Kidney (tissue), 14 donors: ENCODE results near the gene FBXL16. TPM values are rescaled to one million over a fixed set of nuclear protein-coding genes. Genes with fewer than 3 reads are reported as not detected.

Source experiments
- DNase-seq, 5 donors: peaks; one replicate each; pipeline ENCODE4 v3.0.0-alpha.2; 2013 to 2020
- FAIRE-seq: peaks from 2 replicates; lab custom pipeline; 2012; peaks lifted over from hg19 to GRCh38; lab: Jason Lieb, UNC
- H3K27ac ChIP-seq, 2 donors: one replicate each; pipeline ENCODE4 v1.7.0; 2013; ENCODE audit warnings: low read depth in 2 of 2, low read length in 2 of 2, inconsistent platforms in 1 of 2
- H3K27me3 ChIP-seq: one replicate; pipeline ENCODE4 v1.7.1; 2013; ENCODE audit warnings: low read length, inconsistent platforms; ENCODE audit not compliant: control insufficient read depth, insufficient read depth
- H3K36me3 ChIP-seq, 3 donors: one replicate each; pipeline versions ENCODE4 v1.7.0 to v1.7.1; 2013; ENCODE audit warnings: low read length in 3 of 3, control low read depth in 1 of 3, inconsistent platforms in 1 of 3; ENCODE audit not compliant: insufficient read depth in 3 of 3, control insufficient read depth in 2 of 3
- H3K4me1 ChIP-seq, 3 donors: one replicate each; pipeline versions ENCODE4 v1.7.0 to v1.7.1; 2013; ENCODE audit warnings: low read length in 3 of 3, inconsistent platforms in 1 of 3, low read depth in 1 of 3; ENCODE audit not compliant: control insufficient read depth in 2 of 3, insufficient read depth in 2 of 3
- H3K4me3 ChIP-seq, 3 donors: one replicate each; pipeline versions ENCODE4 v1.7.0 to v1.8.1; 2013; ENCODE audit warnings: low read length in 3 of 3, control low read depth in 1 of 3, inconsistent platforms in 1 of 3
- H3K9ac ChIP-seq, 3 donors: one replicate each; pipeline versions ENCODE4 v1.7.0 to v1.7.1; 2013; ENCODE audit warnings: low read length in 3 of 3, control low read depth in 1 of 3, inconsistent platforms in 1 of 3
- H3K9me3 ChIP-seq, 3 donors: one replicate each; pipeline versions ENCODE4 v1.7.0 to v1.7.1; 2013; ENCODE audit warnings: low read length in 3 of 3, control low read depth in 1 of 3, inconsistent platforms in 1 of 3; ENCODE audit not compliant: control insufficient read depth in 2 of 3, insufficient read depth in 1 of 3
- CTCF ChIP-seq: IDR thresholded peaks from 3 replicates; pipeline ENCODE4 v1.5.1; 2012; ENCODE audit warnings: mild to moderate bottlenecking, moderate library complexity, borderline replicate concordance; ENCODE audit not compliant: insufficient read depth; ENCODE audit errors: extremely low read depth
- intact Hi-C: fragments of 100-400 bp; cut with DNase I; formaldehyde crosslinking; loops from one replicate; pipeline ENCODE4 v1.11.1; 2022
- polyA plus RNA-seq: library from polyadenylated mRNA; stranded (reverse); fragments of 350-450 nt; fragmentation: Illumina TruSeq; extraction: RNeasy Lipid Tissue Mini Kit (QIAGEN cat#74804); gene quantifications from one replicate; pipeline ENCODE4 v1.2.3, GENCODE V29; 2014; ENCODE audit warnings: low read depth, low replicate concordance; ENCODE audit not compliant: insufficient read depth
- total RNA-seq: library from RNA; stranded (reverse); fragmentation: NEBNext Ultra II Directional; extraction: Animal tissue kit (Norgen Biotek cat#: 25700); gene quantifications from one replicate; pipeline ENCODE4 v1.2.1, GENCODE V29; 2021
- donor health status: control.
- donor health status: control.
- donor health status: control.
- donor health status: control.
- donor health status: control.
- donor health status: DM: yes; HTN: yes; CAD: no.
- donor health status: Normal renal cell carcinoma (clear cell type).

The FBXL16 gene
- total and polyA plus RNA-seq, 2 donors from 2014 or later = 12.0 to 44.9 TPM

DNA sequence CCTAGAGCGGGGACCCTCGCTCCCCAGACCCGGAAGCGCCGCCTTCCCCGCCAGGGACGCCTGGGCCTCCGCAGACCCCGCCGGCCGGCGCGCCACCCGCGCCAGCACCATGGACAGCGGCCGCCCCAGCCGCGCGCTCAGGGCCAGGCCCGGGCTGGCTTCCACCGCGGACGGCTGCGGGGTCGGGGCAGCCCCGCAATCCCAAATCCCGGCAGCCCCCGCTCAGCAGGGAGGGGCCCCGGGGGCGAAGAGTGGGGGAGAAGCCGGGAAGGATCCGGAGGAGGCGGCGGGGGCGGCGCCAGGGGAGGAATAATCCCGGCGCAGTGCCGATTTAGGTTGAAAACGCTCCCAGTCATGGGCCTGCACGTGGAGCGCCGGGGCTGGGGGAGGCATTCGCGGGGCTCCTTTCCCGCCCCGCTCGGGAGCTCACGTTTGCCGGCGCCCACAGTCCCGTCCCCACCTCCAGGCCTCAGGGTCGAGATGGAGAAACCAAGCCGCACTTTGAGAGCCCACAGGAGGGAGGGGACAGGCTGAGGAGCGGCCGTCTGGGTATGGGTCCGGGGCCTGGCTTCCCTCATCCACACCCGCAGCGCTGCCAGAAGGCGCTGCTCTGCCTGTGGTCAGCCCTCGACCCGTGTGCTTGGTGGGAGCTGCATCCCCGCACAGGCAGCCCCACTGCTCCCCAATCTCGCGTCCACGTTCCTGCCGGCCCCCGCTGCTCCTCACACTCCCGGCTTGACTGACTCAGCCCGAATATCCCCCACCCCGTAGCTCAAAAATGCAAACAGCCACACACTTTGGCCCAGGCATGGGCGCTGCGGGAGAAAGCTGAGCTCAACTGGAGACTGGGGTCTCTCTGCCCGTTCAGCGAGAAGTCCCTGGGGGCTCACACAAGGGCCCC, 4.7 kb downstream of the FBXL16 start:
- Histone ChIP-seq H3K4me3 (no peak overlapping the region), H3K4me1 (no peaks in the 10 kb centered on the region), H3K27ac (no peak overlapping the region), H3K9ac (no peak overlapping the region), H3K9me3 (no peaks in the 10 kb centered on the region), H3K36me3 (no peaks in the 10 kb centered on the region), H3K27me3 (peaks cover 20% of the 10 kb centered on the region)
- intact Hi-C loops = no loop called here
- no peak for FAIRE-seq
- no peak for TF ChIP-seq CTCF
- peak in 3 of 5 donors; percentile 59 to 77 (median 71) for DNase-seq

DNA sequence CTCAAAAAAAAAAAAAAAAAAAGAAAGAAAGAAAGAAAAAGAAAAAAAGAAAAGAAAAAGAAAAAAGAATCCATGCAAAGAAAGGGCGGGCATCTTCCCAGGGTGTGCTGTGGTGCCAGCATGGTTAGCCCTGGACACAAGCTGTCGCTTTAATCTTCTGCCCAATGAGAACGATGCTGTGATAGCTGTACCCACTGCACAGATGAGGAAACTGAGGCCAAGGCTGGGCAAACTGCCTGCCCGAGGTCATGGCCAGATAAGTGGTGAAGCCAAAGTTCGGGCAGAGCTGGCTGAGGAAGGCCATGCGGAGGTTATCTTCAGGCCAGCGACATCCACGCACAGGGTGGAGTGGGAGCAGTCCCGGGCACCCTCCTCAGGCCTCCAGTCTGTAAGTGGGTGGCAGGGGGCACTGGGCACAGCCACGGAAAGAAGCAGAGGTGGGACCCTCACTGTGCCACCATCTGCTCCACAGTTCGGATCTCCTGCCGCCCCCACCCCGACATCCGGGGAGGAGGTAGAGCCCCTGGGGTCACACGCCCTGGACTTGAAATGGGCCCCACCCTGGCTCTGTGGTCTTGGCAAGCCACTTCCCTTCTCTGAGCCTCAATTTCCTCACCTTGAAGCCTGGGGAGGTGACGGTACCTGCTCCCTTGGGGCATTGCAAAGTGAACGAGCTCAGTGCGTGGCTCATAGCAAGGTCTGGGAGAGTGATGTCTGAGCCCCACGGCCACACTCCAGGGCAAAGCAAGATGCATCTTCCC, 6.5 kb downstream of the FBXL16 start:
- no peak for TF ChIP-seq CTCF
- H3K9ac ChIP-seq = no peak overlapping the region
- intact Hi-C loops = no loop called here
- DNase-seq (no peak), FAIRE-seq (no peak)
- no peaks in the 10 kb centered on the region for H3K9me3 ChIP-seq
- no peak overlapping the region for H3K27ac ChIP-seq
- H3K4me1 ChIP-seq = peaks cover 0 to 5% (median 0%) of the 10 kb centered on the region in 3 donors
- no peak overlapping the region for H3K4me3 ChIP-seq
- H3K27me3 ChIP-seq = peaks cover 19% of the 10 kb centered on the region
- no peaks in the 10 kb centered on the region for H3K36me3 ChIP-seq

- FAIRE-seq (no peak), DNase-seq (peak; percentile 70 to 97 (median 81))
- intact Hi-C loops = no loop called here
- Histone ChIP-seq H3K9ac (no peak overlapping the region), H3K4me3 (peak overlapping the region in 1 of 3 donors; percentile 35), H3K36me3 (no peaks in the 10 kb centered on the region), H3K27ac (peak overlapping the region; percentile 72 to 74), H3K9me3 (no peaks in the 10 kb centered on the region), H3K4me1 (peaks cover 0 to 5% (median 0%) of the 10 kb centered on the region in 3 donors), H3K27me3 (peaks cover 4% of the 10 kb centered on the region)
- no peak for TF ChIP-seq CTCF
Observed at GRCh38 chr16:695355-696089, 10.1 kb downstream of the FBXL16 start.
